HCT116 (cell line): ENCODE measurements around the gene TH. TPM values are rescaled to one million over a fixed set of nuclear protein-coding genes. Genes with fewer than 3 reads are reported as not detected.

Experiments
- ATAC-seq: fragments of 200-7000 bp; cut with Tn5 transposase; 2 replicates; pipeline ENCODE4 v1.9.1; 2020; ENCODE audit warnings: mild to moderate bottlenecking, moderate library complexity
- BruUV-seq: library from RNA; stranded (reverse); fragments of 400-500 nt; replicated peaks from 2 replicates; lab custom pipeline; 2021; lab: Mats Ljungman, UMichigan
- CTCF ChIA-PET: fragments of 300-600 bp; sonication (Branson Sonifier 250); formaldehyde crosslinking; loops from one replicate; lab custom pipeline; 2021; ENCODE audit warnings: antibody characterized with exemption; lab: Charles Lee
- POLR2A ChIA-PET: fragments of 300-600, 350-600 bp; sonication (Branson Sonifier 250); formaldehyde crosslinking; loops from one replicate; lab custom pipeline; 2021; ENCODE audit warnings: antibody characterized with exemption; lab: Charles Lee
- RAD21 ChIA-PET, 2 experiments: fragments of 300-600 bp; sonication (Branson Sonifier 250); formaldehyde crosslinking; loops; one replicate each; lab custom pipeline; 2023; ENCODE audit warnings: low total read pairs in 2 of 2; ENCODE audit not compliant: uncharacterized antibody in 2 of 2, unreplicated experiment in 2 of 2, low non-redundant PET in 1 of 2; lab: Charles Lee
- DNase-seq: peaks from one replicate; pipeline ENCODE4 v3.0.0-alpha.2; 2010; ENCODE audit warnings: low read depth, low spot score
- H2AFZ ChIP-seq: fragments of 200-600 bp; shearing (Covaris generic), sonication (generic); 2 replicates; pipeline ENCODE4 v1.6.1; 2017; ENCODE audit warnings: low read depth, mixed run types, mixed read lengths, antibody characterized with exemption, low read length; ENCODE audit not compliant: poor library complexity, severe bottlenecking
- H3K27ac ChIP-seq: 2 replicates; pipeline ENCODE4 v1.5.1; 2012; ENCODE audit warnings: low read depth, low read length
- H3K27me3 ChIP-seq: fragments of 200-600 bp; sonication (generic); 2 replicates; pipeline ENCODE4 v1.6.1; 2016; ENCODE audit warnings: mixed run types, low read length, mixed read lengths; ENCODE audit not compliant: insufficient read depth
- H3K36me3 ChIP-seq, 2 experiments: fragments of 200-500 bp in 1 of 2; fragments of 200-600 bp in 1 of 2; sonication (Bioruptor generic) in 1 of 2; sonication (generic) in 1 of 2; 2 replicates each; pipeline versions ENCODE4 v1.5.1 to v1.6.1; 2014 to 2016; ENCODE audit warnings: low read length in 2 of 2, inconsistent platforms in 1 of 2, mixed read lengths in 1 of 2, mixed run types in 1 of 2; ENCODE audit not compliant: insufficient read depth in 2 of 2, control insufficient read depth in 1 of 2
- H3K4me1 ChIP-seq, 2 experiments: fragments of 200-600 bp in 1 of 2; sonication (generic) in 1 of 2; 2 replicates each; pipeline versions ENCODE4 v1.5.1 to v1.6.1; 2012 to 2017; ENCODE audit warnings: low read length in 2 of 2, inconsistent platforms in 1 of 2, mild to moderate bottlenecking in 1 of 2, mixed read lengths in 1 of 2, mixed run types in 1 of 2, moderate library complexity in 1 of 2; ENCODE audit not compliant: insufficient read depth in 2 of 2, control insufficient read depth in 1 of 2
- H3K4me2 ChIP-seq: fragments of 200-600 bp; sonication (generic); 2 replicates; pipeline ENCODE4 v1.6.1; 2017; ENCODE audit warnings: mixed run types, low read length, mixed read lengths
- H3K4me3 ChIP-seq, 2 experiments: fragments of 200-600 bp in 1 of 2; sonication (generic) in 1 of 2; replicated peaks in 1 of 2; 2 replicates each; pipeline ENCODE4 v1.5.1; 2011 to 2016; ENCODE audit warnings: low read length in 2 of 2, control low read depth in 1 of 2, low read depth in 1 of 2, mild to moderate bottlenecking in 1 of 2, mixed read lengths in 1 of 2, mixed run types in 1 of 2
- H3K79me2 ChIP-seq: fragments of 200-600 bp; sonication (generic); 2 replicates; pipeline ENCODE4 v1.6.1; 2017; ENCODE audit warnings: mild to moderate bottlenecking, mixed run types, low read length, moderate library complexity, mixed read lengths; ENCODE audit not compliant: insufficient read depth
- H3K9ac ChIP-seq: fragments of 200-600 bp; sonication (generic); 2 replicates; pipeline ENCODE4 v1.6.1; 2016; ENCODE audit warnings: low read length, mixed read lengths
- H3K9me2 ChIP-seq: fragments of 200-600 bp; sonication (generic), shearing (Covaris generic); 2 replicates; pipeline ENCODE4 v1.6.1; 2017; ENCODE audit warnings: mixed run types, mild to moderate bottlenecking, moderate library complexity; ENCODE audit not compliant: insufficient read depth
- H3K9me3 ChIP-seq, 2 experiments: fragments of 200-500 bp in 1 of 2; fragments of 200-600 bp in 1 of 2; sonication (Bioruptor generic) in 1 of 2; sonication (generic) in 1 of 2; 2 replicates each; pipeline ENCODE4 v1.6.1; 2014 to 2017; ENCODE audit warnings: low read length in 2 of 2, mixed read lengths in 2 of 2, inconsistent platforms in 1 of 2, low read depth in 1 of 2, mild to moderate bottlenecking in 1 of 2, mixed run types in 1 of 2, moderate library complexity in 1 of 2; ENCODE audit not compliant: control insufficient read depth in 1 of 2, insufficient read depth in 1 of 2
- H4K20me1 ChIP-seq: fragments of 200-600 bp; sonication (generic), shearing (Covaris generic); 2 replicates; pipeline ENCODE4 v1.6.1; 2017; ENCODE audit warnings: mixed run types, mild to moderate bottlenecking, moderate library complexity; ENCODE audit not compliant: insufficient read depth
- RAD21 ChIP-seq: IDR thresholded peaks from 2 replicates; pipeline ENCODE4 v1.6.1; 2012; ENCODE audit warnings: low read depth, mild to moderate bottlenecking
- SIN3A ChIP-seq: IDR thresholded peaks from 2 replicates; pipeline ENCODE4 v1.6.1; 2012; ENCODE audit warnings: low read depth
- SRF ChIP-seq: IDR thresholded peaks from 2 replicates; pipeline ENCODE4 v1.6.1; 2012; ENCODE audit warnings: low read depth
- ZBTB33 ChIP-seq: IDR thresholded peaks from 2 replicates; pipeline ENCODE4 v1.6.1; 2011; ENCODE audit warnings: mild to moderate bottlenecking, low read length, moderate library complexity; ENCODE audit not compliant: insufficient replicate concordance; ENCODE audit errors: extremely low read depth
- ZNF274 ChIP-seq: fragments of 200-500 bp; sonication (Bioruptor generic); IDR thresholded peaks from 2 replicates; pipeline ENCODE4 v1.6.1; 2014; ENCODE audit warnings: mild to moderate bottlenecking, low read depth, low read length, inconsistent platforms
- intact Hi-C: fragments of 100-400 bp; cut with micrococcal nuclease; formaldehyde crosslinking; loops from 2 replicates; pipeline ENCODE4 v1.10.0; 2022
- total RNA-seq: library from RNA; stranded (reverse); gene quantifications from one replicate; pipeline ENCODE4 v1.2.1, GENCODE V29; 2021; ENCODE audit not compliant: unreplicated experiment

Gene TH
- total RNA-seq, 1 experiment from 2014 or later = not detected

- H3K27ac ChIP-seq = no peak overlapping the region
- no peak for ATAC-seq
- no peaks in the 10 kb centered on the region for H3K79me2 ChIP-seq
- H3K9ac ChIP-seq = no peak overlapping the region
- BruUV-seq = no TSS peak
- H3K27me3 ChIP-seq = no peaks in the 10 kb centered on the region
- intact Hi-C loops = loop anchor here (5.0 to 10.0 kb wide), 2 partner anchors 204 to 336 kb away; partner anchors contain the start of gene TSSC4
- no peak overlapping the region for H3K4me2 ChIP-seq
- peaks cover 16 to 29% of the 10 kb centered on the region in 2 experiments for H3K4me1 ChIP-seq
- no peaks in the 10 kb centered on the region for H3K9me2 ChIP-seq
- H4K20me1 ChIP-seq = no peaks in the 10 kb centered on the region
- H2AFZ ChIP-seq = no peak overlapping the region
- TF ChIP-seq SIN3A (no peak), RAD21 (no peak), SRF (no peak), ZBTB33 (no peak), ZNF274 (no peak)
- RAD21 ChIA-PET = interaction anchor here (0.9 to 1.5 kb wide), 4 partner anchors 100 to 221 kb away, joined by 3 to 5 read pairs (median 4); no protein-coding TSS in a partner anchor
- no peaks in the 10 kb centered on the region for H3K36me3 ChIP-seq
- no peak for DNase-seq
- POLR2A ChIA-PET = no interaction called here
- H3K4me3 ChIP-seq = no peak overlapping the region
- CTCF ChIA-PET = interaction anchor here (0.6 to 3.7 kb wide), 5 partner anchors 10 to 221 kb away, joined by 3 to 24 read pairs (median 4); no protein-coding TSS in a partner anchor
- H3K9me3 ChIP-seq = no peaks in the 10 kb centered on the region
These were observed 27.2 kb upstream of the TH start for GRCh38 chr11:2198621-2199365.
